HCT116 (cell line): Measurements from ENCODE around the gene KIAA1328. TPM values are rescaled to one million over a fixed set of nuclear protein-coding genes. Genes with fewer than 3 reads are reported as not detected.

ENCODE experiments used
- ATAC-seq: fragments of 200-7000 bp; cut with Tn5 transposase; 2 replicates; pipeline ENCODE4 v1.9.1; 2020; ENCODE audit warnings: mild to moderate bottlenecking, moderate library complexity
- BruUV-seq: library from RNA; stranded (reverse); fragments of 400-500 nt; replicated peaks from 2 replicates; lab custom pipeline; 2021; lab: Mats Ljungman, UMichigan
- CTCF ChIA-PET: fragments of 300-600 bp; sonication (Branson Sonifier 250); formaldehyde crosslinking; loops from one replicate; lab custom pipeline; 2021; ENCODE audit warnings: antibody characterized with exemption; lab: Charles Lee
- POLR2A ChIA-PET: fragments of 300-600, 350-600 bp; sonication (Branson Sonifier 250); formaldehyde crosslinking; loops from one replicate; lab custom pipeline; 2021; ENCODE audit warnings: antibody characterized with exemption; lab: Charles Lee
- RAD21 ChIA-PET, 2 experiments: fragments of 300-600 bp; sonication (Branson Sonifier 250); formaldehyde crosslinking; loops; one replicate each; lab custom pipeline; 2023; ENCODE audit warnings: low total read pairs in 2 of 2; ENCODE audit not compliant: uncharacterized antibody in 2 of 2, unreplicated experiment in 2 of 2, low non-redundant PET in 1 of 2; lab: Charles Lee
- DNase-seq: peaks from one replicate; pipeline ENCODE4 v3.0.0-alpha.2; 2010; ENCODE audit warnings: low read depth, low spot score
- H2AFZ ChIP-seq: fragments of 200-600 bp; shearing (Covaris generic), sonication (generic); 2 replicates; pipeline ENCODE4 v1.6.1; 2017; ENCODE audit warnings: low read depth, mixed run types, mixed read lengths, antibody characterized with exemption, low read length; ENCODE audit not compliant: poor library complexity, severe bottlenecking
- H3K27ac ChIP-seq: 2 replicates; pipeline ENCODE4 v1.5.1; 2012; ENCODE audit warnings: low read depth, low read length
- H3K27me3 ChIP-seq: fragments of 200-600 bp; sonication (generic); 2 replicates; pipeline ENCODE4 v1.6.1; 2016; ENCODE audit warnings: mixed run types, low read length, mixed read lengths; ENCODE audit not compliant: insufficient read depth
- H3K36me3 ChIP-seq, 2 experiments: fragments of 200-500 bp in 1 of 2; fragments of 200-600 bp in 1 of 2; sonication (Bioruptor generic) in 1 of 2; sonication (generic) in 1 of 2; 2 replicates each; pipeline versions ENCODE4 v1.5.1 to v1.6.1; 2014 to 2016; ENCODE audit warnings: low read length in 2 of 2, inconsistent platforms in 1 of 2, mixed read lengths in 1 of 2, mixed run types in 1 of 2; ENCODE audit not compliant: insufficient read depth in 2 of 2, control insufficient read depth in 1 of 2
- H3K4me1 ChIP-seq, 2 experiments: fragments of 200-600 bp in 1 of 2; sonication (generic) in 1 of 2; 2 replicates each; pipeline versions ENCODE4 v1.5.1 to v1.6.1; 2012 to 2017; ENCODE audit warnings: low read length in 2 of 2, inconsistent platforms in 1 of 2, mild to moderate bottlenecking in 1 of 2, mixed read lengths in 1 of 2, mixed run types in 1 of 2, moderate library complexity in 1 of 2; ENCODE audit not compliant: insufficient read depth in 2 of 2, control insufficient read depth in 1 of 2
- H3K4me2 ChIP-seq: fragments of 200-600 bp; sonication (generic); 2 replicates; pipeline ENCODE4 v1.6.1; 2017; ENCODE audit warnings: mixed run types, low read length, mixed read lengths
- H3K4me3 ChIP-seq, 2 experiments: fragments of 200-600 bp in 1 of 2; sonication (generic) in 1 of 2; replicated peaks in 1 of 2; 2 replicates each; pipeline ENCODE4 v1.5.1; 2011 to 2016; ENCODE audit warnings: low read length in 2 of 2, control low read depth in 1 of 2, low read depth in 1 of 2, mild to moderate bottlenecking in 1 of 2, mixed read lengths in 1 of 2, mixed run types in 1 of 2
- H3K79me2 ChIP-seq: fragments of 200-600 bp; sonication (generic); 2 replicates; pipeline ENCODE4 v1.6.1; 2017; ENCODE audit warnings: mild to moderate bottlenecking, mixed run types, low read length, moderate library complexity, mixed read lengths; ENCODE audit not compliant: insufficient read depth
- H3K9ac ChIP-seq: fragments of 200-600 bp; sonication (generic); 2 replicates; pipeline ENCODE4 v1.6.1; 2016; ENCODE audit warnings: low read length, mixed read lengths
- H3K9me2 ChIP-seq: fragments of 200-600 bp; sonication (generic), shearing (Covaris generic); 2 replicates; pipeline ENCODE4 v1.6.1; 2017; ENCODE audit warnings: mixed run types, mild to moderate bottlenecking, moderate library complexity; ENCODE audit not compliant: insufficient read depth
- H3K9me3 ChIP-seq, 2 experiments: fragments of 200-500 bp in 1 of 2; fragments of 200-600 bp in 1 of 2; sonication (Bioruptor generic) in 1 of 2; sonication (generic) in 1 of 2; 2 replicates each; pipeline ENCODE4 v1.6.1; 2014 to 2017; ENCODE audit warnings: low read length in 2 of 2, mixed read lengths in 2 of 2, inconsistent platforms in 1 of 2, low read depth in 1 of 2, mild to moderate bottlenecking in 1 of 2, mixed run types in 1 of 2, moderate library complexity in 1 of 2; ENCODE audit not compliant: control insufficient read depth in 1 of 2, insufficient read depth in 1 of 2
- H4K20me1 ChIP-seq: fragments of 200-600 bp; sonication (generic), shearing (Covaris generic); 2 replicates; pipeline ENCODE4 v1.6.1; 2017; ENCODE audit warnings: mixed run types, mild to moderate bottlenecking, moderate library complexity; ENCODE audit not compliant: insufficient read depth
- CBX3 ChIP-seq: IDR thresholded peaks from 2 replicates; pipeline ENCODE4 v1.6.1; 2012; ENCODE audit warnings: low read depth
- CTCF ChIP-seq, 3 experiments: fragments of 200-600 bp in 1 of 3; sonication (generic) in 1 of 3; IDR thresholded peaks in 2 of 3; conservative IDR thresholded peaks in 1 of 3; 2 replicates each; pipeline ENCODE4 v1.5.1; 2012 to 2017; ENCODE audit warnings: low read depth in 2 of 3, low read length in 2 of 3, antibody characterized with exemption in 1 of 3, borderline replicate concordance in 1 of 3, control low read depth in 1 of 3, mild to moderate bottlenecking in 1 of 3, mixed read lengths in 1 of 3, mixed run types in 1 of 3, moderate library complexity in 1 of 3; ENCODE audit not compliant: insufficient read depth in 1 of 3
- EGR1 ChIP-seq: IDR thresholded peaks from 2 replicates; pipeline ENCODE4 v1.6.1; 2012; ENCODE audit warnings: low read depth
- EZH2 ChIP-seq: fragments of 200-600 bp; sonication (generic); IDR thresholded peaks from 2 replicates; pipeline ENCODE4 v1.6.1; 2017; ENCODE audit warnings: antibody characterized with exemption, mixed run types
- EZH2phosphoT487 ChIP-seq: fragments of 200-600 bp; IDR thresholded peaks from 2 replicates; pipeline ENCODE4 v1.6.1; 2018; ENCODE audit warnings: antibody characterized with exemption, borderline replicate concordance
- FOSL1 ChIP-seq: IDR thresholded peaks from 2 replicates; pipeline ENCODE4 v1.6.1; 2012; ENCODE audit warnings: low read depth
- JUND ChIP-seq: IDR thresholded peaks from 2 replicates; pipeline ENCODE4 v1.6.1; 2012
- MAX ChIP-seq: IDR thresholded peaks from 2 replicates; pipeline ENCODE4 v1.6.1; 2012
- RAD21 ChIP-seq: IDR thresholded peaks from 2 replicates; pipeline ENCODE4 v1.6.1; 2012; ENCODE audit warnings: low read depth, mild to moderate bottlenecking
- REST ChIP-seq: IDR thresholded peaks from 2 replicates; pipeline ENCODE4 v1.6.1; 2012; ENCODE audit warnings: low read depth
- SIN3A ChIP-seq: IDR thresholded peaks from 2 replicates; pipeline ENCODE4 v1.6.1; 2012; ENCODE audit warnings: low read depth
- YY1 ChIP-seq: IDR thresholded peaks from 2 replicates; pipeline ENCODE4 v1.6.1; 2011; ENCODE audit warnings: low read length, low read depth, moderate library complexity, mild to moderate bottlenecking; ENCODE audit not compliant: insufficient replicate concordance; ENCODE audit errors: extremely low read depth
- ZBTB33 ChIP-seq: IDR thresholded peaks from 2 replicates; pipeline ENCODE4 v1.6.1; 2011; ENCODE audit warnings: mild to moderate bottlenecking, low read length, moderate library complexity; ENCODE audit not compliant: insufficient replicate concordance; ENCODE audit errors: extremely low read depth
- ZFX ChIP-seq: fragments of 450-650 bp; IDR thresholded peaks from 2 replicates; pipeline ENCODE4 v1.6.1; 2017
- ZNF274 ChIP-seq: fragments of 200-500 bp; sonication (Bioruptor generic); IDR thresholded peaks from 2 replicates; pipeline ENCODE4 v1.6.1; 2014; ENCODE audit warnings: mild to moderate bottlenecking, low read depth, low read length, inconsistent platforms
- intact Hi-C: fragments of 100-400 bp; cut with micrococcal nuclease; formaldehyde crosslinking; loops from 2 replicates; pipeline ENCODE4 v1.10.0; 2022
- total RNA-seq: library from RNA; stranded (reverse); gene quantifications from one replicate; pipeline ENCODE4 v1.2.1, GENCODE V29; 2021; ENCODE audit not compliant: unreplicated experiment

The KIAA1328 gene
- total RNA-seq, 1 experiment from 2014 or later = 5.2 TPM

GRCh38 chr18:37249171-37249886 is 420.4 kb downstream of the KIAA1328 start:
- intact Hi-C loops = no loop called here

More at GRCh38 chr18:37249171-37249886, 420.4 kb downstream of the KIAA1328 start:
- Histone ChIP-seq H3K27ac (no peak overlapping the region), H3K36me3 (no peaks in the 10 kb centered on the region), H2AFZ (no peak overlapping the region), H3K9me2 (no peaks in the 10 kb centered on the region), H3K27me3 (no peaks in the 10 kb centered on the region), H3K79me2 (no peaks in the 10 kb centered on the region), H3K4me2 (no peak overlapping the region), H3K4me1 (no peaks in the 10 kb centered on the region; a peak in 1 of 4 replicates), H4K20me1 (no peaks in the 10 kb centered on the region), H3K9ac (no peak overlapping the region), H3K9me3 (no peaks in the 10 kb centered on the region), H3K4me3 (no peak overlapping the region)
- ChIA-PET POLR2A (no interaction called here), CTCF (no interaction called here), RAD21 (no interaction called here)
- BruUV-seq = no TSS peak
- TF ChIP-seq RAD21 = no peak
- no peak for TF ChIP-seq CBX3
- TF ChIP-seq ZFX = no peak
- no peak for TF ChIP-seq EGR1
- TF ChIP-seq CTCF (IDR thresholded peaks at IDR 0.05 in 2 of 3, conservative IDR thresholded peaks at IDR 0.05 in 1 of 3; ENCODE audit: borderline replicate concordance in 1 of 3, insufficient read depth in 1 of 3, low read depth in 2 of 3, low read length in 2 of 3) = no peak
- TF ChIP-seq YY1 = no peak
- no peak for TF ChIP-seq EZH2
- TF ChIP-seq SIN3A = no peak
- TF ChIP-seq ZBTB33 = no peak
- TF ChIP-seq ZNF274 = no peak
- no peak for TF ChIP-seq EZH2phosphoT487
- TF ChIP-seq MAX = no peak
- no peak for TF ChIP-seq JUND
- TF ChIP-seq REST = no peak
- no peak for TF ChIP-seq FOSL1
- ATAC-seq = no peak
- DNase-seq = no peak
